Gastroesophageal sphincter (tissue), 4 donors: ENCODE data around the gene DAPK2. TPM values are rescaled to one million over a fixed set of nuclear protein-coding genes. Genes with fewer than 3 reads are reported as not detected.

Source experiments
- ATAC-seq: fragments of 150-250 bp; one replicate; pipeline ENCODE4 v1.9.1; 2016; ENCODE audit warnings: mild to moderate bottlenecking, moderate library complexity
- H3K27ac ChIP-seq, 4 donors: fragments of 200-600 bp; sonication (generic) in 3 of 4; 1 replicate in 3 of 4; 2 replicates in 1 of 4; pipeline ENCODE4 v1.5.1; 2016 to 2019
- H3K27me3 ChIP-seq: fragments of 200-600 bp; sonication (generic); one replicate; pipeline ENCODE4 v1.5.1; 2019
- H3K36me3 ChIP-seq, 2 donors: fragments of 200-600 bp; sonication (generic); one replicate each; pipeline ENCODE4 v1.5.1; 2019; ENCODE audit warnings: control low read depth in 1 of 2
- H3K4me1 ChIP-seq, 3 donors: fragments of 200-600 bp; sonication (generic); 1 replicate in 2 of 3; 2 replicates in 1 of 3; pipeline ENCODE4 v1.5.1; 2016 to 2019; ENCODE audit warnings: control low read depth in 2 of 3
- H3K4me3 ChIP-seq, 2 donors: fragments of 200-600 bp; sonication (generic); one replicate each; pipeline ENCODE4 v1.5.1; 2019; ENCODE audit warnings: mild to moderate bottlenecking in 1 of 2, moderate library complexity in 1 of 2
- H3K9me3 ChIP-seq, 3 donors: fragments of 200-600 bp; sonication (generic); one replicate each; pipeline ENCODE4 v1.5.1; 2017 to 2019; ENCODE audit warnings: control low read depth in 2 of 3
- CTCF ChIP-seq, 4 experiments: fragments of 200-600 bp in 2 of 4; fragments of 450-650 bp in 2 of 4; sonication (generic) in 1 of 4; IDR thresholded peaks; one replicate each; pipeline ENCODE4 v1.5.1; 2017 to 2019; ENCODE audit warnings: antibody characterized with exemption in 4 of 4, mild to moderate bottlenecking in 2 of 4, moderate library complexity in 2 of 4
- EP300 ChIP-seq: sonication (generic); formaldehyde crosslinking; IDR thresholded peaks from one replicate; pipeline ENCODE4 v1.6.1; 2017; ENCODE audit warnings: antibody characterized with exemption, mild to moderate bottlenecking
- POLR2A ChIP-seq, 2 donors: fragments of 450-650 bp; IDR thresholded peaks; one replicate each; pipeline ENCODE4 v1.6.1; 2017; ENCODE audit warnings: antibody characterized with exemption in 2 of 2, mild to moderate bottlenecking in 2 of 2, moderate library complexity in 1 of 2
- POLR2AphosphoS5 ChIP-seq: sonication (generic); formaldehyde crosslinking; IDR thresholded peaks from one replicate; pipeline ENCODE4 v1.6.1; 2017; ENCODE audit warnings: antibody characterized with exemption
- WGBS, 2 donors: methylation state at CpG; one replicate each; pipeline ENCODE4 v1.1.5; 2018; ENCODE audit warnings: low coverage in 1 of 2; 5-methylcytosine and 5-hydroxymethylcytosine counted together
- total RNA-seq, 4 donors: library from RNA; depleted of rRNA; stranded (reverse); fragments of >200 nt; gene quantifications; one replicate each; pipeline ENCODE4 v1.1.0, GENCODE V29; 2016

DAPK2 gene
- total RNA-seq, 4 donors from 2014 or later: 2.0 to 9.5 (median 6.4) TPM

GRCh38 chr15:63912061-63912615, 134.1 kb downstream of the DAPK2 start:
- Histone ChIP-seq H3K27me3 (no peaks in the 10 kb centered on the region), H3K27ac (no peak overlapping the region), H3K36me3 (no peaks in the 10 kb centered on the region), H3K4me3 (no peak overlapping the region), H3K4me1 (peaks cover 0 to 21% (median 10%) of the 10 kb centered on the region in 3 donors), H3K9me3 (no peaks in the 10 kb centered on the region)
- WGBS, 2 donors: 67 to 83% methylated on average over 1 to 4 of the region's 15 CpGs
- TF ChIP-seq CTCF (IDR thresholded peaks at IDR 0.05) (no peak), POLR2A (IDR thresholded peaks at IDR 0.05) (no peak), POLR2AphosphoS5 (no peak), EP300 (no peak)
- no peak for ATAC-seq

GRCh38 chr15:63911160-63911559, 135.1 kb downstream of the DAPK2 start:
- peaks cover 0 to 21% (median 10%) of the 10 kb centered on the region in 3 donors for H3K4me1 ChIP-seq
- no peak overlapping the region for H3K4me3 ChIP-seq
- H3K9me3 ChIP-seq: no peaks in the 10 kb centered on the region
- 0 to 78% methylated on average over 1 to 4 of the region's 4 CpGs for WGBS, 2 donors
- no peak for TF ChIP-seq EP300
- no peak for TF ChIP-seq POLR2A (IDR thresholded peaks at IDR 0.05)
- TF ChIP-seq CTCF (IDR thresholded peaks at IDR 0.05): no peak
- TF ChIP-seq POLR2AphosphoS5: no peak
- no peak overlapping the region for H3K27ac ChIP-seq
- ATAC-seq: no peak
- no peaks in the 10 kb centered on the region for H3K36me3 ChIP-seq
- H3K27me3 ChIP-seq: no peaks in the 10 kb centered on the region

- Histone ChIP-seq H3K4me3 (no peak overlapping the region), H3K27me3 (no peaks in the 10 kb centered on the region), H3K4me1 (peaks cover 0 to 21% (median 10%) of the 10 kb centered on the region in 3 donors), H3K27ac (peak overlapping the region in 3 of 4 donors; percentile 22 to 33 (median 24)), H3K9me3 (no peaks in the 10 kb centered on the region), H3K36me3 (no peaks in the 10 kb centered on the region)
- 41 to 50% methylated on average over 7 to 9 of the region's 10 CpGs for WGBS, 2 donors
- no peak for ATAC-seq
- TF ChIP-seq CTCF (IDR thresholded peaks at IDR 0.05): no peak
- no peak for TF ChIP-seq POLR2AphosphoS5
- TF ChIP-seq EP300: no peak
- no peak for TF ChIP-seq POLR2A (IDR thresholded peaks at IDR 0.05)
Observed at GRCh38 chr15:63909819-63910437, 136.4 kb downstream of the DAPK2 start.

DNA sequence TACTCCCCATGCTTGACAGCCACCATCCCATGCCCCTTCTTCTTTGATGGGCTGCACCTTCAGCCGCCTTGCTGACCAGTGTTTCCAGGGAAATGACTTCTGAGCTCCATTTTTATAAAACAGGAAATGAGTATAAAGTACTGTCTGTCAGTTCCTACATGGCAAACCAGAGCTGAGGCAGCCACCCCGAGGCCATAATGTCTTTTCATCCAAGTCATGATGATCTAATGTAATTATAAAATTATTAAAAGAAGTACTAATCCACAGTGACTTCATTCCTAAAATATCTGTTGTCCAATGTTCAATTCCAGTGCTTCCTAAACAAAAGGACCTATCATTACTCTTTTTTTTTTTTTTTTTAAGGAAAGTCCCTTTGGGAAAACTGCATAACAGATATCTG, 137.3 kb downstream of the DAPK2 start:
- no peaks in the 10 kb centered on the region for H3K36me3 ChIP-seq
- no peak for TF ChIP-seq CTCF (IDR thresholded peaks at IDR 0.05)
- H3K9me3 ChIP-seq: no peaks in the 10 kb centered on the region
- peaks cover 0 to 21% (median 10%) of the 10 kb centered on the region in 3 donors for H3K4me1 ChIP-seq
- no peak overlapping the region for H3K4me3 ChIP-seq
- peak overlapping the region in 2 of 4 donors; percentile 11 to 29 for H3K27ac ChIP-seq
- WGBS, 2 donors: 21 to 29% methylated on average over 1 of the region's 2 CpGs
- ATAC-seq: no peak
- no peaks in the 10 kb centered on the region for H3K27me3 ChIP-seq

DNA sequence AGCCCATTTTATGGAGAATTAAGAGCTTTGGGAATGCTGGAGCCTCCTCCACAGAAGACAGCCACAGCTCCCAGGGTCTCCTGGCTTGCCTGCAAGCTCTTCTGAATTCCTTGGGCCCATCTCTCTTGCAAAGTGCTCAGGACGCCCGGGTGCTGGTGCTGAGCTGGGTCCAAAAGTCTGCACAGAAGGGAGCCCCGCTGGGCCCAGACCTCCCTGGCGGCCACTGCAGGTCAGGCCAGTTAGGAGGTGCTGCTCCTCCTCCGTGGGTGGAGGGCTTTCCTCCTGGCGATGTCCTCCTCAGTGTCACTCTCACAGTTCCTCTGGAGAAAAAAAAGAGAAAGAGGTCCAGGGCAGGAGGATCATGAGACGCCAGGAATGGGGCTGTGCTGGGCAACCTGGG, 138.0 kb downstream of the DAPK2 start:
- no peak for TF ChIP-seq POLR2A (IDR thresholded peaks at IDR 0.05)
- no peak for TF ChIP-seq POLR2AphosphoS5
- no peak for TF ChIP-seq CTCF (IDR thresholded peaks at IDR 0.05)
- no peak for TF ChIP-seq EP300
- H3K9me3 ChIP-seq: no peaks in the 10 kb centered on the region
- WGBS, 2 donors: no CpG with 5 or more reads among the region's 7 CpGs
- no peaks in the 10 kb centered on the region for H3K36me3 ChIP-seq
- no peaks in the 10 kb centered on the region for H3K27me3 ChIP-seq
- H3K4me3 ChIP-seq: no peak overlapping the region
- H3K27ac ChIP-seq: no peak overlapping the region
- ATAC-seq: no peak
- H3K4me1 ChIP-seq: peaks cover 0 to 21% (median 10%) of the 10 kb centered on the region in 3 donors
